Neutrophil (primary cell): ENCODE data around the gene SURF2.
A peak's percentile ranks its signal among the peaks of the same experiment; 100 is the strongest.

Experiments
- H3K27ac ChIP-seq: fragments of 200-600 bp; sonication (generic); 2 replicates; pipeline ENCODE4 v1.5.1; 2016; ENCODE audit warnings: mild to moderate bottlenecking, moderate library complexity
- H3K27me3 ChIP-seq: fragments of 200-600 bp; sonication (generic); 2 replicates; pipeline ENCODE4 v1.6.0; 2016; ENCODE audit warnings: mild to moderate bottlenecking
- H3K36me3 ChIP-seq: fragments of 200-600 bp; sonication (generic); 2 replicates; pipeline ENCODE4 v1.5.1; 2017
- H3K4me1 ChIP-seq, 2 experiments: fragments of 200-600 bp in 1 of 2; sonication (generic) in 1 of 2; 1 replicate in 1 of 2; 2 replicates in 1 of 2; pipeline versions ENCODE4 v1.5.1 to v1.6.1; 2013 to 2016; ENCODE audit warnings: low read depth in 1 of 2, low read length in 1 of 2, mild to moderate bottlenecking in 1 of 2, moderate library complexity in 1 of 2; ENCODE audit not compliant: control insufficient read depth in 1 of 2, insufficient read depth in 1 of 2
- H3K4me3 ChIP-seq, 2 experiments: fragments of 200-600 bp in 1 of 2; sonication (generic) in 1 of 2; 1 replicate in 1 of 2; 2 replicates in 1 of 2; pipeline ENCODE4 v1.5.1; 2013 to 2016; ENCODE audit warnings: low read depth in 1 of 2, low read length in 1 of 2, mild to moderate bottlenecking in 1 of 2, moderate library complexity in 1 of 2
- H3K9me3 ChIP-seq: fragments of 200-600 bp; sonication (generic); 2 replicates; pipeline ENCODE4 v1.5.1; 2016
- CTCF ChIP-seq: fragments of 200-600 bp; sonication (generic); IDR thresholded peaks from 2 replicates; pipeline ENCODE4 v1.5.1; 2016; ENCODE audit warnings: antibody characterized with exemption

SURF2 gene

GRCh38 chr9:133345596-133345995, 10.8 kb upstream of the SURF2 start:
- peaks cover 63% of the 10 kb centered on the region for H3K36me3 ChIP-seq
- TF ChIP-seq CTCF, result no peak
- peaks cover 57 to 67% of the 10 kb centered on the region in 2 experiments for H3K4me1 ChIP-seq
- H3K9me3 ChIP-seq, result no peaks in the 10 kb centered on the region
- H3K4me3 ChIP-seq, result no peak overlapping the region
- H3K27me3 ChIP-seq, result no peaks in the 10 kb centered on the region
- no peak overlapping the region for H3K27ac ChIP-seq

GRCh38 chr9:133346021-133346785, 10.1 kb upstream of the SURF2 start:
- TF ChIP-seq CTCF, result no peak
- H3K27ac ChIP-seq, result peak overlapping the region; percentile 81
- H3K36me3 ChIP-seq, result peaks cover 69% of the 10 kb centered on the region
- peaks cover 51 to 60% of the 10 kb centered on the region in 2 experiments for H3K4me1 ChIP-seq
- no peaks in the 10 kb centered on the region for H3K9me3 ChIP-seq
- peak overlapping the region; percentile 64 to 92 for H3K4me3 ChIP-seq
- H3K27me3 ChIP-seq, result no peaks in the 10 kb centered on the region

- H3K4me3 ChIP-seq, result peak overlapping the region; percentile 64 to 92
- H3K27me3 ChIP-seq, result no peaks in the 10 kb centered on the region
- H3K36me3 ChIP-seq, result peaks cover 75% of the 10 kb centered on the region
- no peaks in the 10 kb centered on the region for H3K9me3 ChIP-seq
- peaks cover 37 to 47% of the 10 kb centered on the region in 2 experiments for H3K4me1 ChIP-seq
- TF ChIP-seq CTCF, result no peak
- H3K27ac ChIP-seq, result peak overlapping the region; percentile 81
Observed at GRCh38 chr9:133347515-133347984, 8.8 kb upstream of the SURF2 start.

- Histone ChIP-seq H3K4me3 (peak within 1 kb of the TSS; percentile 64 to 92), H3K4me1 (peaks cover 32 to 41% of the 10 kb centered on the region in 2 experiments), H3K9me3 (no peaks in the 10 kb centered on the region), H3K36me3 (peaks cover 75% of the 10 kb centered on the region), H3K27ac (peak within 1 kb of the TSS; percentile 81), H3K27me3 (no peaks in the 10 kb centered on the region)
- TF ChIP-seq CTCF, result peak; percentile 30
Observed at GRCh38 chr9:133347985-133348717, 8.2 kb upstream of the SURF2 start, which contains the start of the genes MED22 and RPL7A. MED22 (minus strand) TSS chr9:133348131; CDS start chr9:133346662, 1,469 bp downstream. RPL7A (plus strand) TSS chr9:133348218; CDS start chr9:133348244, 26 bp downstream.

GRCh38 chr9:133348718-133349573, 7.4 kb upstream of the SURF2 start:
- H3K9me3 ChIP-seq, result no peaks in the 10 kb centered on the region
- peaks cover 32 to 34% of the 10 kb centered on the region in 2 experiments for H3K4me1 ChIP-seq
- H3K27ac ChIP-seq, result peak overlapping the region; percentile 81
- H3K36me3 ChIP-seq, result peaks cover 75% of the 10 kb centered on the region
- TF ChIP-seq CTCF, result no peak
- H3K27me3 ChIP-seq, result no peaks in the 10 kb centered on the region
- H3K4me3 ChIP-seq, result peak overlapping the region; percentile 64 to 92
